Coronary artery (tissue), 2 donors: ENCODE measurements around the gene PCGF1.

ENCODE experiments used
- DNase-seq: peaks from one replicate; pipeline ENCODE4 v3.0.0-alpha.2; 2017; ENCODE audit warnings: low spot score
- H3K27ac ChIP-seq, 2 donors: fragments of 200-600 bp; sonication (generic); one replicate each; pipeline ENCODE4 v1.5.1; 2016 to 2019
- H3K4me3 ChIP-seq: fragments of 200-600 bp; sonication (generic); 2 replicates; pipeline ENCODE4 v1.5.1; 2016; ENCODE audit warnings: mild to moderate bottlenecking, moderate library complexity
- TF ChIP-seq, protein P1 (sequence below): fragments of 200-600 bp; sonication (generic); IDR thresholded peaks from one replicate; pipeline ENCODE4 v1.5.1; 2019; ENCODE audit warnings: antibody characterized with exemption

PCGF1 gene

DNA sequence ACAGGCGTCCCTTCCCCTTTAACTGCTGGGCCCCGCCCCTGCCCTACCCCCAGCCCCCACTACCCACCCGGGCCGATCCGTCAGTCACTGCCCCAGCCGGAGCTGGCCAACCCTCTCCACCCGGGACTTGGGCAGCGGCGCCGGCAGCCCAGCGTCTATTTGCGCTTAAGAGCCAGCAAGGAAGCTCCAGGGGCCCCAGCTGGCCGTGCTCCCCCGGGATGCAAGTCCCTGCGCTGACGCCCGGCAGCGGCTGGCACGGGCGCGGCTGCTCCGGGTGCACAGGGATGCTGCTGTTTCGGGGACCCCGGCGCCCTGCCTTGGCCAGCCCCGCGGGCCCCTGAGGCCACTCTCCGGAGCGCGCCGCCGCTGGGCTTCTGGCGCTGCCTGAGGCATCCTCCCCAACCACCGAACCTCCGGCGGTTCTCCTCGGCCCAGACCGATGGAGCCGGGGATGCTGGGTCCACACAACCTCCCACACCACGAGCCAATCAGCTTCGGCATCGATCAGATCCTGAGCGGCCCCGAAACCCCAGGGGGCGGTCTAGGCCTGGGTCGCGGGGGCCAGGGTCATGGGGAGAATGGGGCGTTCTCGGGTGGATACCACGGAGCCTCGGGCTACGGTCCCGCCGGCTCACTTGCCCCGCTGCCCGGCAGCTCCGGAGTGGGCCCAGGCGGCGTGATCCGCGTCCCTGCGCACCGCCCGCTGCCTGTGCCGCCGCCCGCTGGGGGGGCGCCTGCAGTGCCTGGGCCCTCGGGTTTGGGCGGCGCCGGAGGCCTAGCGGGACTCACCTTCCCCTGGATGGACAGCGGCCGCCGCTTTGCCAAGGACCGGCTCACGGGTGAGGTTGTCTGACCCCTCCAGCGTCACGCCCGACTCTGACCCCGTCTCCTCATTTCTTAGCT is 7.1 kb upstream of the PCGF1 start, which contains the start of gene TLX2:
TSS of gene TLX2 (plus strand) at position 83 of the 903 bp plus-strand sequence. CDS start at position 440, 357 bp downstream.
- peak within 1 kb of the TSS; percentile 62 for H3K4me3 ChIP-seq
- no peak for DNase-seq
- TF ChIP-seq, protein P1, sequence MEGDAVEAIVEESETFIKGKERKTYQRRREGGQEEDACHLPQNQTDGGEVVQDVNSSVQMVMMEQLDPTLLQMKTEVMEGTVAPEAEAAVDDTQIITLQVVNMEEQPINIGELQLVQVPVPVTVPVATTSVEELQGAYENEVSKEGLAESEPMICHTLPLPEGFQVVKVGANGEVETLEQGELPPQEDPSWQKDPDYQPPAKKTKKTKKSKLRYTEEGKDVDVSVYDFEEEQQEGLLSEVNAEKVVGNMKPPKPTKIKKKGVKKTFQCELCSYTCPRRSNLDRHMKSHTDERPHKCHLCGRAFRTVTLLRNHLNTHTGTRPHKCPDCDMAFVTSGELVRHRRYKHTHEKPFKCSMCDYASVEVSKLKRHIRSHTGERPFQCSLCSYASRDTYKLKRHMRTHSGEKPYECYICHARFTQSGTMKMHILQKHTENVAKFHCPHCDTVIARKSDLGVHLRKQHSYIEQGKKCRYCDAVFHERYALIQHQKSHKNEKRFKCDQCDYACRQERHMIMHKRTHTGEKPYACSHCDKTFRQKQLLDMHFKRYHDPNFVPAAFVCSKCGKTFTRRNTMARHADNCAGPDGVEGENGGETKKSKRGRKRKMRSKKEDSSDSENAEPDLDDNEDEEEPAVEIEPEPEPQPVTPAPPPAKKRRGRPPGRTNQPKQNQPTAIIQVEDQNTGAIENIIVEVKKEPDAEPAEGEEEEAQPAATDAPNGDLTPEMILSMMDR, result no peak
- H3K27ac ChIP-seq, result no peak within 1 kb of the TSS

- H3K4me3 ChIP-seq, result peak overlapping the region; percentile 35
These were observed 6.3 kb upstream of the PCGF1 start for GRCh38 chr2:74513605-74514367.

GRCh38 chr2:74512744-74513604 is 5.5 kb upstream of the PCGF1 start:
- H3K4me3 ChIP-seq, result no peak overlapping the region
- DNase-seq, result no peak

More at GRCh38 chr2:74513605-74514367, 6.3 kb upstream of the PCGF1 start:
- TF ChIP-seq, protein P1, result no peak
- DNase-seq, result no peak
- no peak overlapping the region for H3K27ac ChIP-seq

GRCh38 chr2:74511104-74511989 is 3.9 kb upstream of the PCGF1 start:
- no peak overlapping the region for H3K27ac ChIP-seq
- no peak for DNase-seq
- no peak overlapping the region for H3K4me3 ChIP-seq
- TF ChIP-seq, protein P1, result no peak

More at GRCh38 chr2:74512744-74513604, 5.5 kb upstream of the PCGF1 start:
- TF ChIP-seq, protein P1, result no peak
- H3K27ac ChIP-seq, result no peak overlapping the region

- TF ChIP-seq, protein P1, result no peak
- no peak for DNase-seq
- Histone ChIP-seq H3K27ac (no peak overlapping the region), H3K4me3 (no peak overlapping the region)
These were observed 2.8 kb upstream of the PCGF1 start for GRCh38 chr2:74510272-74510671.
